ENCODE results near the gene EML4. TPM values are rescaled to one million over a fixed set of nuclear protein-coding genes. Genes with fewer than 3 reads are reported as not detected.

The EML4 gene
- total and polyA plus RNA-seq, 2 of the 13 experiments (the other 11 are each of a cell fraction or from before 2014, with no cell fraction given), result 243 to 476 TPM

GRCh38 chr2:42137125-42137841 lies 31.9 kb upstream of the EML4 start (continued):
- no peak for TF ChIP-seq RORA (CRISPR knock-in tag; IDR thresholded peaks at IDR 0.05)
- TF ChIP-seq ZNF326 (CRISPR knock-in tag; IDR thresholded peaks at IDR 0.05; ENCODE audit: borderline replicate concordance), result no peak
- TF ChIP-seq ZNF530 (CRISPR knock-in tag; IDR thresholded peaks at IDR 0.05; ENCODE audit: low read depth), result no peak
- 0 out of 2 replicates have a peak, but pooled peaks have one; percentile 7 for TF ChIP-seq EED (CRISPR knock-in tag; IDR thresholded peaks at IDR 0.05)
- TF ChIP-seq MIER2 (CRISPR knock-in tag; IDR thresholded peaks at IDR 0.05), result peak; percentile 69; the same call in 1 of the 2 replicates
- peak; percentile 62; the same call in 1 of the 2 replicates for TF ChIP-seq NFKB2 (CRISPR knock-in tag; IDR thresholded peaks at IDR 0.05; ENCODE audit: borderline replicate concordance)
- TF ChIP-seq HOXA5 (CRISPR knock-in tag; IDR thresholded peaks at IDR 0.05), result no peak
- 0 out of 2 replicates have a peak, but pooled peaks have one; percentile 62 for TF ChIP-seq TRAFD1 (CRISPR knock-in tag; IDR thresholded peaks at IDR 0.05; ENCODE audit: borderline replicate concordance)
- peak; percentile 89; the same call in 1 of the 2 replicates for TF ChIP-seq ZBTB3 (CRISPR knock-in tag; IDR thresholded peaks at IDR 0.05; ENCODE audit: borderline replicate concordance, low read depth)
- peak; percentile 85 for TF ChIP-seq ISL2 (CRISPR knock-in tag; IDR thresholded peaks at IDR 0.05)
- TF ChIP-seq ZBTB1 (CRISPR knock-in tag; IDR thresholded peaks at IDR 0.05; ENCODE audit: borderline replicate concordance), result no peak
- no peak; the same call in 1 of the 2 replicates for TF ChIP-seq ZNF546 (CRISPR knock-in tag; conservative IDR thresholded peaks at IDR 0.05)
- TF ChIP-seq ETS1 (CRISPR knock-in tag; IDR thresholded peaks at IDR 0.05), result no peak
- TF ChIP-seq ZNF484 (CRISPR knock-in tag; IDR thresholded peaks at IDR 0.05; ENCODE audit: borderline replicate concordance, low read depth), result no peak
- TF ChIP-seq THAP9 (CRISPR knock-in tag; IDR thresholded peaks at IDR 0.05; ENCODE audit: borderline replicate concordance), result peak; percentile 56; the same call in 1 of the 2 replicates
- TF ChIP-seq HHEX (CRISPR knock-in tag; IDR thresholded peaks at IDR 0.05), result no peak
- peak; percentile 74 for TF ChIP-seq ZFP91 (CRISPR knock-in tag; IDR thresholded peaks at IDR 0.05; ENCODE audit: borderline replicate concordance)
- TF ChIP-seq SALL1 (CRISPR knock-in tag; IDR thresholded peaks at IDR 0.05), result peak; percentile 99
- peak; percentile 74 for TF ChIP-seq ZNF788 (CRISPR knock-in tag; IDR thresholded peaks at IDR 0.05; ENCODE audit: borderline replicate concordance)
- no peak for TF ChIP-seq NONO (IDR thresholded peaks at IDR 0.05)
- peak; percentile 81 for TF ChIP-seq NONO (CRISPR knock-in tag; conservative IDR thresholded peaks at IDR 0.05)

All from HepG2 (cell line).